DOHH2 (cell line): ENCODE results near the gene ECM1.

ENCODE experiments used
- H3F3A ChIP-seq: fragments of 200-600 bp; sonication (generic), shearing (Covaris generic); 2 replicates; pipeline ENCODE4 v1.6.0; 2016; ENCODE audit warnings: antibody characterized with exemption, mild to moderate bottlenecking; ENCODE audit not compliant: control insufficient read depth, insufficient read depth
- H3K27ac ChIP-seq: fragments of 200-600 bp; sonication (generic); 2 replicates; pipeline ENCODE4 v1.5.1; 2014; ENCODE audit warnings: low read depth, mild to moderate bottlenecking, low read length, moderate library complexity
- H3K27me3 ChIP-seq: fragments of 200-600 bp; sonication (generic); 2 replicates; pipeline ENCODE4 v1.6.1; 2014; ENCODE audit warnings: mild to moderate bottlenecking, low read length, mixed read lengths; ENCODE audit not compliant: control insufficient read depth
- H3K36me3 ChIP-seq: fragments of 200-600 bp; sonication (generic); 2 replicates; pipeline ENCODE4 v1.6.1; 2014; ENCODE audit warnings: mild to moderate bottlenecking, low read length, moderate library complexity, mixed read lengths; ENCODE audit not compliant: control insufficient read depth
- H3K4me1 ChIP-seq: fragments of 200-600 bp; sonication (generic); 2 replicates; pipeline ENCODE4 v1.6.1; 2014; ENCODE audit warnings: mild to moderate bottlenecking, low read length, mixed read lengths; ENCODE audit not compliant: control insufficient read depth
- H3K4me2 ChIP-seq: fragments of 200-600 bp; sonication (generic); 2 replicates; pipeline ENCODE4 v1.6.0; 2014; ENCODE audit warnings: mild to moderate bottlenecking, low read length, moderate library complexity
- H3K4me3 ChIP-seq: fragments of 200-600 bp; sonication (generic); 2 replicates; pipeline ENCODE4 v1.5.1; 2014; ENCODE audit warnings: mild to moderate bottlenecking, low read length, mixed read lengths
- H3K79me2 ChIP-seq: fragments of 200-600 bp; sonication (generic); 2 replicates; pipeline ENCODE4 v1.6.1; 2014; ENCODE audit warnings: mild to moderate bottlenecking, low read length, mixed read lengths; ENCODE audit not compliant: control insufficient read depth
- H3K9me2 ChIP-seq: fragments of 200-600 bp; sonication (generic); replicated peaks from 2 replicates; pipeline ENCODE4 v1.6.1; 2014; ENCODE audit warnings: mild to moderate bottlenecking, low read length, mixed read lengths; ENCODE audit not compliant: control insufficient read depth
- H3K9me3 ChIP-seq: fragments of 200-600 bp; sonication (generic); 2 replicates; pipeline ENCODE4 v1.6.1; 2014; ENCODE audit warnings: antibody characterized with exemption, low read length, mixed read lengths; ENCODE audit not compliant: control insufficient read depth, insufficient read depth
- H4K20me1 ChIP-seq: fragments of 200-600 bp; sonication (generic); 2 replicates; pipeline ENCODE4 v1.6.0; 2014; ENCODE audit warnings: low read depth, mild to moderate bottlenecking, antibody characterized with exemption, low read length, moderate library complexity; ENCODE audit not compliant: control insufficient read depth, insufficient read depth
- CTCF ChIP-seq: fragments of 200-600 bp; sonication (generic); IDR thresholded peaks from one replicate; pipeline ENCODE4 v1.5.1; 2014; ENCODE audit warnings: antibody characterized with exemption, mild to moderate bottlenecking, low read depth, low read length; ENCODE audit not compliant: poor library complexity, severe bottlenecking
- EZH2phosphoT487 ChIP-seq: fragments of 200-600 bp; sonication (generic); IDR thresholded peaks from 2 replicates; pipeline ENCODE4 v1.6.1; 2017; ENCODE audit warnings: borderline replicate concordance, mild to moderate bottlenecking, antibody characterized with exemption, low read length, moderate library complexity, mixed read lengths

The ECM1 gene

GRCh38 chr1:150507912-150508864 is at the start of gene ECM1:
TSS of gene ECM1 (plus strand) at chr1:150508109. CDS start at chr1:150508210, 101 bp downstream.
- Histone ChIP-seq H3K9me2 (no peaks in the 10 kb centered on the region), H3K27me3 (no peaks in the 10 kb centered on the region), H3F3A (no peaks in the 10 kb centered on the region), H3K36me3 (peaks cover 36% of the 10 kb centered on the region), H3K79me2 (no peaks in the 10 kb centered on the region), H3K27ac (no peak within 1 kb of the TSS), H4K20me1 (no peaks in the 10 kb centered on the region), H3K4me3 (no peak within 1 kb of the TSS), H3K4me2 (no peak within 1 kb of the TSS), H3K9me3 (no peaks in the 10 kb centered on the region), H3K4me1 (peaks cover 15% of the 10 kb centered on the region)
- no peak for TF ChIP-seq EZH2phosphoT487
- no peak for TF ChIP-seq CTCF

DNA sequence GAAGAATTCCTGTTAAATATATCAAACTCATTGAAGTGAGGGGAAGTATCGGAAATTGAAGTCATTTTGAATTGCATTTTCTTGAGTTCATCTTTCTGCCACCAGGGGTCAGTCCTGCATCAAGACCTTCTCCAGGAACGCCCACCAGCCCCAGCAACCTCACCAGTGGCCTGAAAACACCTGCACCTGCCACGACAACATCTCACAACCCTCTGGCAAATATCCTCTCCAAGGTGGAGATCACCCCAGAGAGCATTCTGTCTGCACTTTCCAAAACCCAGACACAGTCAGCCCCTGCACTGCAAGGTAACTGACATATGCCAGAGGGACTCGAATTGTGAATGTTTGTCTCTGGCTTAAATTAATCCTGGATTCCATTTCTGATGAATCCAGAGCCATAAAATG is 43.5 kb upstream of the ECM1 start:
- H3K27ac ChIP-seq, result no peak overlapping the region
- no peaks in the 10 kb centered on the region for H4K20me1 ChIP-seq
- H3K4me1 ChIP-seq, result no peaks in the 10 kb centered on the region
- TF ChIP-seq CTCF, result peak; percentile 85
- no peak for TF ChIP-seq EZH2phosphoT487
- H3K4me2 ChIP-seq, result no peak overlapping the region
- no peaks in the 10 kb centered on the region for H3K79me2 ChIP-seq
- H3K27me3 ChIP-seq, result no peaks in the 10 kb centered on the region
- H3F3A ChIP-seq, result peaks cover 12% of the 10 kb centered on the region
- H3K36me3 ChIP-seq, result peaks cover 45% of the 10 kb centered on the region
- H3K9me3 ChIP-seq, result no peaks in the 10 kb centered on the region
- no peak overlapping the region for H3K4me3 ChIP-seq
- no peaks in the 10 kb centered on the region for H3K9me2 ChIP-seq

DNA sequence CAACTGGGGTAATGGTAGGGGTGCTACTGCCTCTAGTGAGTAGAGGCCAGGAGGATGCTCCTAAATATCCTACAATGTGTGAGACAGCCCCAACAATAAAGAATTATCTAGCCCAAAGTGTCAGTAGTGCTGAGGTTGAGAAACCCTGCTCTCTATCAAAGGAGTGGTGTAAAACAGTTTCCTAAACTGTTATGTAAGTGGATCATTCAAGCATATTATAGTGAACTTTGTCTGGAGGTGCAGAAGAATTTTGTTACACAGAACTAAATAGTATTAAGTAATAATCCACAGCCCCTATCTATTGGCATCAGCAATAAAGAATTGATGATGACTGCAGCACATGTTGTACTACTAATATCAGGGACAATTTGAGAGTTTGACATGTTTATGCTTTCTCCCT is 40.9 kb upstream of the ECM1 start:
- H3K4me3 ChIP-seq, result no peak overlapping the region
- H3K9me3 ChIP-seq, result no peaks in the 10 kb centered on the region
- no peaks in the 10 kb centered on the region; the same call in 1 of the 2 replicates for H4K20me1 ChIP-seq
- peaks cover 56% of the 10 kb centered on the region for H3K36me3 ChIP-seq
- H3F3A ChIP-seq, result peaks cover 10% of the 10 kb centered on the region
- H3K9me2 ChIP-seq, result no peaks in the 10 kb centered on the region
- H3K27ac ChIP-seq, result no peak overlapping the region
- no peaks in the 10 kb centered on the region for H3K4me1 ChIP-seq
- no peaks in the 10 kb centered on the region for H3K27me3 ChIP-seq
- TF ChIP-seq EZH2phosphoT487 (no peak), CTCF (no peak)
- H3K4me2 ChIP-seq, result no peak overlapping the region
- no peaks in the 10 kb centered on the region for H3K79me2 ChIP-seq
